ENCODE results near the gene LCLAT1. TPM values are rescaled to one million over a fixed set of nuclear protein-coding genes. Genes with fewer than 3 reads are reported as not detected.

LCLAT1 gene
- polyA plus RNA-seq, 1 donor (not counting 4 experiments of a cell fraction or from before 2014, with no cell fraction given), result 17.1 TPM

- H2AFZ ChIP-seq (ENCODE audit: control insufficient read depth, low read length), result no peak overlapping the region
- no peak overlapping the region for H3K4me2 ChIP-seq (ENCODE audit: control insufficient read depth, extremely low read depth, insufficient read depth, low read depth, low read length)
- H3K27ac ChIP-seq (ENCODE audit: control insufficient read depth, insufficient read depth, low read length), result no peak overlapping the region
- no peaks in the 10 kb centered on the region for H3K9me1 ChIP-seq (ENCODE audit: control insufficient read depth, extremely low read depth, insufficient read depth, low read length)
- DNase-seq (ENCODE audit: low read depth, low spot score) (no peak), FAIRE-seq (no peak)
- H3K9ac ChIP-seq (ENCODE audit: control insufficient read depth, extremely low read depth, insufficient read depth, low read length), result no peak overlapping the region
- H3K9me3 ChIP-seq (ENCODE audit: control insufficient read depth, low read depth, low read length), result no peaks in the 10 kb centered on the region
- H3K79me2 ChIP-seq (ENCODE audit: control insufficient read depth, insufficient read depth, low read length), result no peaks in the 10 kb centered on the region
- H3K36me3 ChIP-seq (ENCODE audit: control insufficient read depth in 2 of 2, extremely low read depth in 1 of 2, insufficient read depth in 2 of 2, low read length in 2 of 2), result no peaks in the 10 kb centered on the region
- no peak overlapping the region for H3K4me3 ChIP-seq (ENCODE audit: control insufficient read depth in 2 of 3, extremely low read depth in 1 of 3, insufficient read depth in 2 of 3, low read depth in 1 of 3, low read length in 3 of 3)
- no peaks in the 10 kb centered on the region for H3K4me1 ChIP-seq (ENCODE audit: control insufficient read depth, extremely low read depth, insufficient read depth, low read length)
- peaks cover 7% of the 10 kb centered on the region for H3K27me3 ChIP-seq (ENCODE audit: control insufficient read depth, extremely low read depth, insufficient read depth, low read length)
- H4K20me1 ChIP-seq (ENCODE audit: control insufficient read depth, extremely low read depth, insufficient read depth, low read length), result no peaks in the 10 kb centered on the region
- TF ChIP-seq CTCF (optimal IDR thresholded peaks at IDR 0.05 in 1 of 3, IDR thresholded peaks at IDR 0.05 in 1 of 3, conservative IDR thresholded peaks at IDR 0.05 in 1 of 3; ENCODE audit: extremely low read depth in 1 of 3, insufficient read depth in 2 of 3, low read length in 3 of 3), result no peak
- no peak for TF ChIP-seq EZH2 (IDR thresholded peaks at IDR 0.05; ENCODE audit: low read length)
- dilution Hi-C loops (cut with MboI; ENCODE audit: extremely low pct_ligation_motif_present, low sequenced_read_pairs), result no loop called here
Measured at GRCh38 chr2:30677861-30678385, 230.9 kb downstream of the LCLAT1 start.

GRCh38 chr2:30678410-30679137 is 231.5 kb downstream of the LCLAT1 start:
- no peaks in the 10 kb centered on the region for H3K4me1 ChIP-seq (ENCODE audit: control insufficient read depth, extremely low read depth, insufficient read depth, low read length)
- dilution Hi-C loops (cut with MboI; ENCODE audit: extremely low pct_ligation_motif_present, low sequenced_read_pairs), result no loop called here
- no peak overlapping the region for H3K27ac ChIP-seq (ENCODE audit: control insufficient read depth, insufficient read depth, low read length)
- H3K9me1 ChIP-seq (ENCODE audit: control insufficient read depth, extremely low read depth, insufficient read depth, low read length), result no peaks in the 10 kb centered on the region
- no peak for FAIRE-seq
- no peak overlapping the region for H3K4me3 ChIP-seq (ENCODE audit: control insufficient read depth in 2 of 3, extremely low read depth in 1 of 3, insufficient read depth in 2 of 3, low read depth in 1 of 3, low read length in 3 of 3)
- no peaks in the 10 kb centered on the region for H3K36me3 ChIP-seq (ENCODE audit: control insufficient read depth in 2 of 2, extremely low read depth in 1 of 2, insufficient read depth in 2 of 2, low read length in 2 of 2)
- no peaks in the 10 kb centered on the region for H3K9me3 ChIP-seq (ENCODE audit: control insufficient read depth, low read depth, low read length)
- H3K27me3 ChIP-seq (ENCODE audit: control insufficient read depth, extremely low read depth, insufficient read depth, low read length), result peaks cover 7% of the 10 kb centered on the region
- H3K9ac ChIP-seq (ENCODE audit: control insufficient read depth, extremely low read depth, insufficient read depth, low read length), result no peak overlapping the region
- DNase-seq (ENCODE audit: low read depth, low spot score), result no peak
- TF ChIP-seq CTCF (optimal IDR thresholded peaks at IDR 0.05 in 1 of 3, IDR thresholded peaks at IDR 0.05 in 1 of 3, conservative IDR thresholded peaks at IDR 0.05 in 1 of 3; ENCODE audit: extremely low read depth in 1 of 3, insufficient read depth in 2 of 3, low read length in 3 of 3) (no peak), EZH2 (IDR thresholded peaks at IDR 0.05; ENCODE audit: low read length) (no peak)
- H2AFZ ChIP-seq (ENCODE audit: control insufficient read depth, low read length), result no peak overlapping the region
- H3K4me2 ChIP-seq (ENCODE audit: control insufficient read depth, extremely low read depth, insufficient read depth, low read depth, low read length), result no peak overlapping the region
- no peaks in the 10 kb centered on the region for H3K79me2 ChIP-seq (ENCODE audit: control insufficient read depth, insufficient read depth, low read length)
- H4K20me1 ChIP-seq (ENCODE audit: control insufficient read depth, extremely low read depth, insufficient read depth, low read length), result no peaks in the 10 kb centered on the region
